ENCODE data around the gene INPP5K.

INPP5K gene

DNA sequence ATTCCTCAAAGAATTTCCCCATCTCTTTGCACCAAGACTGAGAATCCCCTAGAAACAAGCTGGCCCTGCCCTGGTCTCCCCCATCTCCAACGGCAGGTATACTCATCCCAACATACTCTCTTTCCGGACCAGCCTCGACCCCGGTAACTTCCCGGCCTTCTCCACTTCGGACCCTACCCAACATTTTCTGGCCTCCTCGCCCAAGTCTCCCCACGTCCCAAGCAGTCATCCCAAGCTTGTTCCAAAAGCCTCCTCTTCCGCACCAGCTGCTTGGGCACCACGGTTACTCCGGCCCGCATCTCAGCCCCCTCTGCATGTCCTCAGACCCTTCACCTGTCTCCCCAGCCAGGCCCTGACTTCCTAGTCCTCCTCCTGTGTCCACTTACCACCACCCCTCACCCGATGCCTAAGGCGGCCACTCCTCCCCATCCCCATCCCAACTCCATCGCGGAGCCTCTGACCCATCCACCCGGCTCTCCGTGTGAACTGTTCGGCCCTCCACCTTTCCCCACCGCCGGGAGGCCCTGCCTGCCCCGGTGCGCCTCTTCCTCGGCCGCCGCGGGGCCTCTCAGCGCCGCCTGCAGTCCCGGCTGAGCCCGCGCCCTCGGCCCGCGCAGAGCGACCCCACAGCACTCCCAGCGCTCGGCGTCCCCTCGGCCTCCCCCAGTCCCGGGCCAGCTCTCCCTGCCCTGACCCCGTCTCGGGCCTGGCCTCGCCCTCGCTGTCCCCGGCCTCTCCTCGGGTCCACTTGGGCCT is 45.2 kb upstream of the INPP5K start:
- TF ChIP-seq POLR2AphosphoS5 (IDR thresholded peaks at IDR 0.05; ENCODE audit: low read depth, low read length) (no peak), FOXP2 (optimal IDR thresholded peaks at IDR 0.05; ENCODE audit: borderline replicate concordance, extremely low read depth, extremely low read length, insufficient read depth) (no peak), TAF1 (IDR thresholded peaks at IDR 0.05; ENCODE audit: borderline replicate concordance, insufficient read depth, low read length) (no peak), SIN3A (IDR thresholded peaks at IDR 0.05; ENCODE audit: borderline replicate concordance, insufficient read depth, low read length) (no peak; the same call in 1 of the 2 replicates)
- TF ChIP-seq, protein P1, sequence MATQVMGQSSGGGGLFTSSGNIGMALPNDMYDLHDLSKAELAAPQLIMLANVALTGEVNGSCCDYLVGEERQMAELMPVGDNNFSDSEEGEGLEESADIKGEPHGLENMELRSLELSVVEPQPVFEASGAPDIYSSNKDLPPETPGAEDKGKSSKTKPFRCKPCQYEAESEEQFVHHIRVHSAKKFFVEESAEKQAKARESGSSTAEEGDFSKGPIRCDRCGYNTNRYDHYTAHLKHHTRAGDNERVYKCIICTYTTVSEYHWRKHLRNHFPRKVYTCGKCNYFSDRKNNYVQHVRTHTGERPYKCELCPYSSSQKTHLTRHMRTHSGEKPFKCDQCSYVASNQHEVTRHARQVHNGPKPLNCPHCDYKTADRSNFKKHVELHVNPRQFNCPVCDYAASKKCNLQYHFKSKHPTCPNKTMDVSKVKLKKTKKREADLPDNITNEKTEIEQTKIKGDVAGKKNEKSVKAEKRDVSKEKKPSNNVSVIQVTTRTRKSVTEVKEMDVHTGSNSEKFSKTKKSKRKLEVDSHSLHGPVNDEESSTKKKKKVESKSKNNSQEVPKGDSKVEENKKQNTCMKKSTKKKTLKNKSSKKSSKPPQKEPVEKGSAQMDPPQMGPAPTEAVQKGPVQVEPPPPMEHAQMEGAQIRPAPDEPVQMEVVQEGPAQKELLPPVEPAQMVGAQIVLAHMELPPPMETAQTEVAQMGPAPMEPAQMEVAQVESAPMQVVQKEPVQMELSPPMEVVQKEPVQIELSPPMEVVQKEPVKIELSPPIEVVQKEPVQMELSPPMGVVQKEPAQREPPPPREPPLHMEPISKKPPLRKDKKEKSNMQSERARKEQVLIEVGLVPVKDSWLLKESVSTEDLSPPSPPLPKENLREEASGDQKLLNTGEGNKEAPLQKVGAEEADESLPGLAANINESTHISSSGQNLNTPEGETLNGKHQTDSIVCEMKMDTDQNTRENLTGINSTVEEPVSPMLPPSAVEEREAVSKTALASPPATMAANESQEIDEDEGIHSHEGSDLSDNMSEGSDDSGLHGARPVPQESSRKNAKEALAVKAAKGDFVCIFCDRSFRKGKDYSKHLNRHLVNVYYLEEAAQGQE (IDR thresholded peaks at IDR 0.05; ENCODE audit: insufficient read depth in 1 of 2, low read depth in 2 of 2, low read length in 2 of 2): no peak

DNA sequence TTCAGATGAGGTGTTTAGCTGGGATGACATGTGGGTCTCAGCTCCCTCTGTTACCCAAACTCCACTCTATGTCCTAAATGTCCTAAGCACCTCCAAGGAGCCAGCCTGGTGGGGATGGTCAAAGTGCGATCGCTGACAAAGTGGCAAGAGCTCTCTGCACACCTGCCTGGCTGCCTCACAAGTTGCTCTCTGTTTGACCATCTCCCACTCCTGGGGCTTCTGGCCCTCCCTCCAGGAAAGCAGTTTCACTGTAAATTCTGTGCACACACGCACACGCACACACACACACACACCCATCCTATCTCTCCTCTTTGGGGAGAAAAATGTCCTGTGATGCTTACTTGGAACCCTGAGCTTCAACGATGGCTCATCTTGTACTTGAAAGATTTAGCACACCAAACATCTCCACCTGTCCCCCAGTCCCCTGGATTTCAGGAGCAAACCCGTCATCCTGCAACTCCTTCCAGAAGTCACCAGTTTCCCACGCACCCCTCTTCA is 44.5 kb upstream of the INPP5K start:
- no peak for TF ChIP-seq SIN3A (IDR thresholded peaks at IDR 0.05; ENCODE audit: borderline replicate concordance, insufficient read depth, low read length)
- TF ChIP-seq, protein P1 (IDR thresholded peaks at IDR 0.05; ENCODE audit: insufficient read depth in 1 of 2, low read depth in 2 of 2, low read length in 2 of 2): no peak
- no peak for TF ChIP-seq POLR2AphosphoS5 (IDR thresholded peaks at IDR 0.05; ENCODE audit: low read depth, low read length)
- TF ChIP-seq FOXP2 (optimal IDR thresholded peaks at IDR 0.05; ENCODE audit: borderline replicate concordance, extremely low read depth, extremely low read length, insufficient read depth): no peak
- TF ChIP-seq TAF1 (IDR thresholded peaks at IDR 0.05; ENCODE audit: borderline replicate concordance, insufficient read depth, low read length): no peak

DNA sequence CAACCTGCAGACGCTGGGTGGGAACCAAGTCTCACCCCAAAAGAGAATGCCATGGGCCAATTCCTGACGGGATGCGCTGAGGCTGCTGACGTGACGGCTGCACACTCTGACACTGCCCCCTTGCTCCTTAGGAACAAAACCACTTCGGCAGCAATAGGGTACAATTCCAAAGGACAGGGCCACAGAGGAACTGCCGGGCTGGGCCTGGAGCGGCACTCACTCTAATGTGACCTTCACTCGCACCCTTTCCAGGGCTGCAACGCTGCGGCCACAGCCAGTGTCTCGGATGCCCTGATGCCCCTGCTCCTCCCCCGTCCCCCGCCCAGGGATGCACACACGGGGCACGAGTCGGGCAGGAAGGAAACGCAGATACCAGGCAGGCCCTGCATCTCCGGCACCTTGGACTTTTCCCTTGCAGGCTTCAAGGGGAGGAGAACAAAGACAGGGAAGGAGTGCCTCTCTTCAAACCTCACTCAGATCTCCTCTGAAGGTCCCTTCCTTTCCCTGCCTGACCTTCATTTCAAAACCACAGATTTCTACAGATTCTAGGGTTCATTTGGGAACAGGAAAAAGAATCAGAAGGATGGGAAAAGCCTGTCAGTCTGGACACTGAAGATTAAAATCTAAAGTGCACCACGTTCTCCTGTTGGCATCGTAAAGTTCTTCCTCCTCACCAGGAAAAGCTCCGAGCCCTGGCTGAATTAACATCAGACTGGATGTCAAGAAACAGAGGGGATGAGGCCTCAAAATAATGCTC is 43.9 kb upstream of the INPP5K start:
- TF ChIP-seq POLR2AphosphoS5 (IDR thresholded peaks at IDR 0.05; ENCODE audit: low read depth, low read length) (no peak), SIN3A (IDR thresholded peaks at IDR 0.05; ENCODE audit: borderline replicate concordance, insufficient read depth, low read length) (no peak), FOXP2 (optimal IDR thresholded peaks at IDR 0.05; ENCODE audit: borderline replicate concordance, extremely low read depth, extremely low read length, insufficient read depth) (no peak), TAF1 (IDR thresholded peaks at IDR 0.05; ENCODE audit: borderline replicate concordance, insufficient read depth, low read length) (no peak)
- TF ChIP-seq, protein P1 (IDR thresholded peaks at IDR 0.05; ENCODE audit: insufficient read depth in 1 of 2, low read depth in 2 of 2, low read length in 2 of 2): no peak

DNA sequence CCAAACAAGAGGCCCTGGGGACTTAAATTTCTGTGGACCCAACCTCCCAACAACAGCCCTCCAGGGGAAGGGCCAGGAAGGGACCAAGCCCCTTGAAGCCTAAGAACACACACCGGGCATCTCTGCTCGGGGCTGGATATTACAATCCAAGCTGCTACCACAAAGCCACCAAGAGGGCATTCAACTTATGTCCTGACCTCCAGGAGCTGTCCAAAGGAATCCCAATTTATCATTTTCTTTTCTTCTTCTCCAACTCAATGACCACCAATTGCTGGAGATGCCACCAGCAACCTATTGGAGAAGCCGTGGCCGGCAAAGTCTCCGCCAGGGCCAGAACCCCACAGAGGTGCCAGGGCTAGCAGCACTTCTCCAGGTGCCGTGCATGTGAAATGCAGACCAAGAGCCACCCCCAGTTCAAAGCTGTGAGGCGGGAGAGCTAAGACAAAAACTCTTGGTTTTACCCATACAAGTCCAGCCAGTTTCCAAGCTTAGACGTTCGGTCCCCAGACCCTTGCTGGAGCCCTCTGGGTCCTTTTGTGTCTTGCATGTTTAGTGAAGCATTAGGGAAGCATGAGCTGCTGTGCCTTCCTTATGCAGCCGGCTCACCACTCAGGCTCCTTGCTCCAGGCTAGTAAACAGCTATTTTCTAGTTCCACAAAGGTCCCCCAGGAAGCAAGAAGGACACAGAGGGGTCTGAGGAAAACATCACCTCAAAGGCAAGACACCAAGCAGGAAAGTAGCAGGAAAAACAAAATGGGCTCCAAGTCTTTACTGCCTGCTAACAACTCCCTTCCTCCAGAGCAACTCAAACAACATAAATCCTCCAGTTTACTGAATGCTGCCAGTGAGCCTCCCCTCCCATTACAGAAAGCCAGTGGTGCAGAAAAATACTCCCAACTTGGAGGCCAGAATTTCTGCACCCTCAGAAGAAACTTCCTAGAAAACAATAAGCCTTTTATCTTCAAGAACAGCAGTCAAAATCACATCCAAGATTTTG is 42.9 kb upstream of the INPP5K start:
- TF ChIP-seq SIN3A (IDR thresholded peaks at IDR 0.05; ENCODE audit: borderline replicate concordance, insufficient read depth, low read length): no peak
- TF ChIP-seq, protein P1 (IDR thresholded peaks at IDR 0.05; ENCODE audit: insufficient read depth in 1 of 2, low read depth in 2 of 2, low read length in 2 of 2): 0 out of 4 replicates have a peak, but pooled peaks of 1 of the 2 experiments have one; percentile 27

Measured in PFSK-1 (cell line).